Measurements from ENCODE around the gene LHX4.

Gene LHX4

DNA sequence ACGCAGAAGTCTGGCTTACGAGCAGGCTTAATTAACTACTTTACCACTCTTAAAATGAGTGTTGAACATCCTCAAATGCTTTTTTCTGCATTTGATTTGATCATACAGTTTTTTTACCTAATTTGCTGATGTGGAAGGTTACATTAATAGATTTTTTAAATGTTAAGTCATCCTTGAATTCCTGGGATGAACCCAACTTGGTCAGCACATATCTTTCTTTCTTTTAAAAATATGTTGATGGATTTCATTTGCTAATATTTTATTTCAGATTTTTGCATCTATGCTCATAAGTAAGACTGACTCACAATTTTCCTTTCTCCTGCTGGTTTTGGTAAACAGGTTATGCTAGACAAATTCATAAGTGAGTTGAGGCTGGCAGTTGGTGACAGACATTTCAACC is 82.9 kb downstream of the LHX4 start:
- no peak for FAIRE-seq

GRCh38 chr1:180327089-180327488 is 97.0 kb downstream of the LHX4 start:
- FAIRE-seq: no peak
